Muscle layer of duodenum (tissue), 2 donors: ENCODE results near the gene LCE1B.

ENCODE experiments used
- H3K27ac ChIP-seq: one replicate; pipeline ENCODE4 v1.7.0; 2013; ENCODE audit warnings: mild to moderate bottlenecking, low read length
- H3K27me3 ChIP-seq: one replicate; pipeline ENCODE4 v1.7.0; 2013; ENCODE audit warnings: low read depth, mild to moderate bottlenecking, control low read depth, low read length
- H3K36me3 ChIP-seq, 2 donors: one replicate each; pipeline ENCODE4 v1.7.0; 2013; ENCODE audit warnings: low read length in 2 of 2, control low read depth in 1 of 2, mild to moderate bottlenecking in 1 of 2; ENCODE audit not compliant: insufficient read depth in 2 of 2, control insufficient read depth in 1 of 2
- H3K4me1 ChIP-seq, 2 donors: one replicate each; pipeline ENCODE4 v1.7.0; 2013; ENCODE audit warnings: low read length in 2 of 2, mild to moderate bottlenecking in 2 of 2, control low read depth in 1 of 2, moderate library complexity in 1 of 2; ENCODE audit not compliant: insufficient read depth in 2 of 2, control insufficient read depth in 1 of 2
- H3K4me3 ChIP-seq, 2 donors: one replicate each; pipeline ENCODE4 v1.7.0; 2013; ENCODE audit warnings: low read length in 2 of 2, low read depth in 1 of 2, mild to moderate bottlenecking in 1 of 2
- H3K9me3 ChIP-seq, 2 donors: one replicate each; pipeline ENCODE4 v1.7.0; 2013; ENCODE audit warnings: low read length in 2 of 2, control low read depth in 1 of 2, mild to moderate bottlenecking in 1 of 2; ENCODE audit not compliant: control insufficient read depth in 1 of 2
- donor health status: healthy.

Gene LCE1B

GRCh38 chr1:152811671-152812070 is at the start of gene LCE1B:
Gene LCE1B (plus strand): TSS chr1:152811971. CDS start chr1:152812447, 476 bp downstream.
- no peaks in the 10 kb centered on the region for H3K9me3 ChIP-seq
- H3K27me3 ChIP-seq: no peaks in the 10 kb centered on the region
- no peak within 1 kb of the TSS for H3K27ac ChIP-seq
- no peaks in the 10 kb centered on the region for H3K36me3 ChIP-seq
- no peak within 1 kb of the TSS for H3K4me3 ChIP-seq
- H3K4me1 ChIP-seq: no peaks in the 10 kb centered on the region

- Histone ChIP-seq H3K27ac (no peak overlapping the region), H3K27me3 (no peaks in the 10 kb centered on the region), H3K4me3 (no peak overlapping the region), H3K4me1 (no peaks in the 10 kb centered on the region), H3K36me3 (no peaks in the 10 kb centered on the region), H3K9me3 (no peaks in the 10 kb centered on the region)
Observed at GRCh38 chr1:152768847-152769533, 42.8 kb upstream of the LCE1B start.

- H3K4me1 ChIP-seq: no peaks in the 10 kb centered on the region
- H3K27me3 ChIP-seq: no peaks in the 10 kb centered on the region
- H3K4me3 ChIP-seq: no peak overlapping the region
- H3K27ac ChIP-seq: no peak overlapping the region
- H3K9me3 ChIP-seq: no peaks in the 10 kb centered on the region
- H3K36me3 ChIP-seq: no peaks in the 10 kb centered on the region
Observed at GRCh38 chr1:152770411-152770810, 41.4 kb upstream of the LCE1B start.

GRCh38 chr1:152774875-152775274 is 36.9 kb upstream of the LCE1B start, which contains the start of gene LCE1F:
Gene LCE1F (plus strand): TSS chr1:152775140. CDS start chr1:152776372, 1,232 bp downstream.
- Histone ChIP-seq H3K4me3 (no peak within 1 kb of the TSS), H3K27me3 (no peaks in the 10 kb centered on the region), H3K27ac (no peak within 1 kb of the TSS), H3K36me3 (no peaks in the 10 kb centered on the region), H3K9me3 (peaks cover 0 to 3% of the 10 kb centered on the region in 2 donors), H3K4me1 (no peaks in the 10 kb centered on the region)

- no peaks in the 10 kb centered on the region for H3K27me3 ChIP-seq
- H3K4me1 ChIP-seq: no peaks in the 10 kb centered on the region
- peaks cover 0 to 3% of the 10 kb centered on the region in 2 donors for H3K9me3 ChIP-seq
- H3K36me3 ChIP-seq: no peaks in the 10 kb centered on the region
- H3K4me3 ChIP-seq: no peak overlapping the region
- H3K27ac ChIP-seq: no peak overlapping the region
Observed at GRCh38 chr1:152776361-152776760, 35.4 kb upstream of the LCE1B start.

- Histone ChIP-seq H3K4me1 (no peaks in the 10 kb centered on the region), H3K27me3 (no peaks in the 10 kb centered on the region), H3K9me3 (peaks cover 0 to 3% of the 10 kb centered on the region in 2 donors), H3K4me3 (no peak overlapping the region), H3K36me3 (no peaks in the 10 kb centered on the region), H3K27ac (no peak overlapping the region)
Observed at GRCh38 chr1:152777510-152778137, 34.1 kb upstream of the LCE1B start.

GRCh38 chr1:152783095-152783494 is 28.7 kb upstream of the LCE1B start:
- Histone ChIP-seq H3K36me3 (no peaks in the 10 kb centered on the region), H3K27me3 (no peaks in the 10 kb centered on the region), H3K4me3 (no peak overlapping the region)

GRCh38 chr1:152786077-152786476 is 25.7 kb upstream of the LCE1B start, which contains the start of gene LCE1E:
Gene LCE1E (plus strand): TSS chr1:152786257. CDS start chr1:152787300, 1,043 bp downstream.
- H3K27ac ChIP-seq: no peak within 1 kb of the TSS
- no peaks in the 10 kb centered on the region for H3K27me3 ChIP-seq
- H3K4me1 ChIP-seq: no peaks in the 10 kb centered on the region
- H3K9me3 ChIP-seq: no peaks in the 10 kb centered on the region
- H3K4me3 ChIP-seq: no peak within 1 kb of the TSS
- no peaks in the 10 kb centered on the region for H3K36me3 ChIP-seq

More at GRCh38 chr1:152783095-152783494, 28.7 kb upstream of the LCE1B start:
- H3K4me1 ChIP-seq: no peaks in the 10 kb centered on the region
- no peaks in the 10 kb centered on the region for H3K9me3 ChIP-seq
- no peak overlapping the region for H3K27ac ChIP-seq

GRCh38 chr1:152795686-152796085 is 16.1 kb upstream of the LCE1B start:
- Histone ChIP-seq H3K4me3 (no peak overlapping the region), H3K36me3 (no peaks in the 10 kb centered on the region), H3K9me3 (no peaks in the 10 kb centered on the region), H3K27me3 (no peaks in the 10 kb centered on the region), H3K4me1 (no peaks in the 10 kb centered on the region), H3K27ac (no peak overlapping the region)

- H3K36me3 ChIP-seq: no peaks in the 10 kb centered on the region
- no peaks in the 10 kb centered on the region for H3K4me1 ChIP-seq
- no peaks in the 10 kb centered on the region for H3K27me3 ChIP-seq
- no peak within 1 kb of the TSS for H3K4me3 ChIP-seq
- H3K9me3 ChIP-seq: no peaks in the 10 kb centered on the region
- H3K27ac ChIP-seq: no peak within 1 kb of the TSS
Observed at GRCh38 chr1:152796421-152796820, 15.3 kb upstream of the LCE1B start, which contains the start of gene LCE1D. Gene LCE1D (plus strand): TSS chr1:152796721. CDS start chr1:152797795, 1,074 bp downstream.

- Histone ChIP-seq H3K4me3 (no peak overlapping the region), H3K9me3 (no peaks in the 10 kb centered on the region), H3K4me1 (no peaks in the 10 kb centered on the region), H3K27me3 (no peaks in the 10 kb centered on the region), H3K27ac (no peak overlapping the region), H3K36me3 (no peaks in the 10 kb centered on the region)
Observed at GRCh38 chr1:152801333-152801732, 10.4 kb upstream of the LCE1B start.
